Erythroblast (primary cell): ENCODE data around the gene HTR2C.
"Not testable (repeated sequence)": the region's sequence is repeated elsewhere in the genome, so short reads cannot be mapped to it uniquely, and the experiment has no call there.

Source experiments
- DNase-seq, 2 experiments: peaks; one replicate each; lab custom pipeline; 2025; lab: John Stamatoyannopoulos, UW
- GATA1 ChIP-seq: IDR thresholded peaks from 2 replicates; pipeline ENCODE4 v1.6.1; 2011; ENCODE audit warnings: low read depth, mild to moderate bottlenecking, control low read depth, low read length, moderate library complexity
- POLR2A ChIP-seq: IDR thresholded peaks from 2 replicates; pipeline ENCODE4 v1.6.1; 2011; ENCODE audit warnings: mild to moderate bottlenecking, low read length

HTR2C gene

DNA sequence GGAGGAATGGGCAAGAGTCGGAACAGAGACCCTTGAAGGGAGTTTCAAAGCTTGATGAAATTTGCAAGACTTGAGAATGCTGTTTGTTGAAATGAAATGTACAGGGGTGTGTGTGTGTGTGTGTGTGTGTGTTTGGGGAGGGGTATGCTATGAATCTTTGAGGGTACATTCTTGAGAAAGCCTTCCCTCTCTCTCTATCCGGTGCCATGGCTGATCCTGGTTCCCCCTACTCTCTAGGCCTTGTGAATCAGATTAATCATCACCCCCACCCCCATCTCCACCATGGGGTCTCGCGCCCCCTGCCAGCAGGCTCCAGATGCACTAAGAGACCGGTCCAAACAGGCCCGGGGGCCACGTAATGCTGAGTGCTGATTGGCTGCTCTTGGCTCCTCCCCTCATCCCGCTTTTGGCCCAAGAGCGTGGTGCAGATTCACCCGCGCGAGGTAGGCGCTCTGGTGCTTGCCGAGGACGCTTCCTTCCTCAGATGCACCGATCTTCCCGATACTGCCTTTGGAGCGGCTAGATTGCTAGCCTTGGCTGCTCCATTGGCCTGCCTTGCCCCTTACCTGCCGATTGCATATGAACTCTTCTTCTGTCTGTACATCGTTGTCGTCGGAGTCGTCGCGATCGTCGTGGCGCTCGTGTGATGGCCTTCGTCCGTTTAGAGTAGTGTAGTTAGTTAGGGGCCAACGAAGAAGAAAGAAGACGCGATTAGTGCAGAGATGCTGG is at the start of gene HTR2C:
HTR2C (plus strand) TSS at position 441 of the 729 bp plus-strand sequence. CDS start 142,851 bp downstream, outside the sequence.
- DNase-seq, result no peak
- TF ChIP-seq GATA1 (no peak), POLR2A (no peak)

DNA sequence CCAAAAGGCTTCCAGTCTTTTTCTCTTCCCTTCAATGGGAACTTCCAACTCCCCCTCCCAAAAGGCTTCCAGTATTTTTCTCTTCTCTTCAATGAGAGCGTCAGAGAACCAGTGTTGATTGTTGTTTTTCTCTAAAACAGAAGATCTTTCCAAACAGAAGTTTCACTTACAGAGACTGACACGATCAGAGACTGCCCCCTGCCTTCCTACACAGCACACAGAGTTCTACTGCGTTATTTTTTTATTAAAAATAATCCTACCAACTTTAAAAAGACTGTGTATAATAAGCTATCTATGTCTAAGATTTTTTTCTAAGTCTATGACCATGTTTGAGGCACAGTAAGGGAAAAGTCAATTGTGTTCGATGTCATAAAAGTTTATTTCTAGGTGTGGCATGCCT is 3.5 kb upstream of the HTR2C start:
- DNase-seq, result no peak
- TF ChIP-seq POLR2A (no peak), GATA1 (no peak)

DNA sequence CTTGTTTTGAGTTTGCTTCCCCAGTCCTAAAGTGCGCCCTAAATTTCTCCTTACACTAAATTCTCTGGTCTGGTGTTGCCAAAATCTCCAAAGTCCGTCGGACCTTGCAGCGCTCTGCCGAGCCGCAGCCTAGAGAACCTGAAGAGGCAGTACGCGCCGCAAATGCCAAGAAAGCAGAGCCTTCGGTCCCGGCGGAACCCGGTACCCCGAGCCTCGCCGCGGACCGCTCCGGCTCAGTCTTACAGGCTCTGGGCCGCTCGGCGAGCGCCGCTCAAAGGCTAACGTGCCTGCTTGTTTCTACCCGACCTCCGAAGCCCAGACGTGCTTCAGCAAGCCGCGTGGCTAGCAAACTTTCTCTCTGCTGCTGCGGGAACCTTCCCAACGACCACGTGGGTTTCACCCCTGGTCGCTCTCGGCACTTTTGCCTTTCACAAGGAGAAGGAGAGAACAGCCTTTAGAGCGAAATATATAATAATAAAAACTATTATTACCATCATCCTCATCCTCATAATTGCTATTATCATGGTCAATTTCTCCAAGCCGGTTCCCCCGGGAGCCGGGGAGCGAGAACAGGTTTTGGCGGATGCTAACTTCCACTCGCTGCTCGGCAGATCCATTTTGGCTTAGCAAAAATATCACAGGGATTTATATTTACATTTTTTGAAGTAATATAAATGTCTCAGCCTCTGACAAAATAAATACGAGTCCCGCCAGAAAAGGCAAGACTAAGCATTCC is 2.2 kb upstream of the HTR2C start:
- TF ChIP-seq GATA1 (no peak), POLR2A (no peak)
- no peak for DNase-seq

DNA sequence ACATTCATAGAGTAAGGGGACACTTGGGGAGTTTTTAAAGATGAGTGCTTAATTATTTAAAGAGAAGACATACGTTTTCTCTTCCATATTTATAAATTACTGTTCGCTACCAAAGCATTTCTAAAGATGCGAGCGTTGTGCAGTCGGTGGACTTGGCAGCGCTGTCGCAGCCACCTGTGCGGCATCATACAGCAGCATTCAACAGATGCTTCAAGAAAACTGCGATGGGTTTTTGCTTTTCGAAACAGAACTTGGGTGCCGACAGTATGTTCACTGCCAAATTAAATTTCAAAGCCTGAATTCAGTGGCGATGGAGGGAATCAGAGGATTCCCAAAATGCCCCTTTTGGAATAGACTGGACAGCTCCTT is 1.6 kb upstream of the HTR2C start:
- no peak for DNase-seq
- TF ChIP-seq GATA1 (no peak), POLR2A (no peak)

DNA sequence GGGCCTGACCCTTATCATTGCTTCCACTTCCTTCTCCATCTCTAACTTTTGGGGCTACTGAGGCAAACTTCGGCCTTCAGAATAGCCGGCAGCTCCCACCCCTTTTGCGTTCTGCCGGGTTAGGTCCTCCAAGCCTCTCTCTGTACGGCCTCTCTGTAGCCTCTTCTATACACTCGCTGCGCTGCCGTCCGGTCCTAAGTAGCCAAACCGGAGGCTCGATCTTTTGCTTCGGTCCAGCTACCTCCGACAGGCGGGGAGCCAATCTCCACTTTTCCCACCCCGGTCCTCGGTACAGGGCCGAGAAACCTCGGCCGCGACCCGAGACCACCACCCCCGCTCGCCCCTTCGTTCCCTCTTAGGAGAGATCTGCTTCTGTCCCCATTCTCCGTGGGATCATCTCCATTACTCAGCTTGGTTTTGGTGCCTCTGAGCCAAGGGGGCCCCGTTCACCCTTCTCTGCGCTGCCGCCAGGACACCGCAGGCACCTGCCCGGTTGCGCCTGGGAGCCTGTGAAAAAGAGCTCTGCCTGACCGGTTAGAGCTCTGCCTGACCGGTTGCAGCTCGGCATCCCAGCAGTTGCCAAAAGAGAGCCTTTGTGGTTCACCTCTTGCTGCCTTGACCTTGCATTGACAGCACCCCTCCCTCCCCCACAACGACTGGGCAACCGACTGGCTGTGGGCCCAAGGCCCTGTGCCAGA is 1.0 kb upstream of the HTR2C start:
- no peak for TF ChIP-seq POLR2A
- TF ChIP-seq GATA1, result no peak
- no peak for DNase-seq

DNA sequence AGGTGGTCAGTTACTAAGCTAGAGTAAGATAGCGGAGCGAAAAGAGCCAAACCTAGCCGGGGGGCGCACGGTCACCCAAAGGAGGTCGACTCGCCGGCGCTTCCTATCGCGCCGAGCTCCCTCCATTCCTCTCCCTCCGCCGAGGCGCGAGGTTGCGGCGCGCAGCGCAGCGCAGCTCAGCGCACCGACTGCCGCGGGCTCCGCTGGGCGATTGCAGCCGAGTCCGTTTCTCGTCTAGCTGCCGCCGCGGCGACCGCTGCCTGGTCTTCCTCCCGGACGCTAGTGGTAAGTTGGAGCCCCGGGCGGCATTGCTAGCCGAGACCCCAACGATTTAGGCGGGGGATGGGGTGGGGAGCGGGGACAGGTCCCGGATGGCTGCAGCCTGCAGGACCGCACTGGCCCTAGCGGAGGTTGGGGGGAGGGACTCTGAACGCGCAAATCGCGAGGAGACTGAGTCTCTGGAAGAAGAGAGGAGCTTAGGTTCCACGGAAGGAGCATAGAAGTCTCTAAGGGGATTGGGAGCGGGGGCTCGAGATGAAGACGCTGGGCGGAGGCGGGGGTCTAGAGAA is 573 bp downstream of the HTR2C start:
- no peak for DNase-seq
- TF ChIP-seq GATA1 (no peak), POLR2A (no peak)

DNA sequence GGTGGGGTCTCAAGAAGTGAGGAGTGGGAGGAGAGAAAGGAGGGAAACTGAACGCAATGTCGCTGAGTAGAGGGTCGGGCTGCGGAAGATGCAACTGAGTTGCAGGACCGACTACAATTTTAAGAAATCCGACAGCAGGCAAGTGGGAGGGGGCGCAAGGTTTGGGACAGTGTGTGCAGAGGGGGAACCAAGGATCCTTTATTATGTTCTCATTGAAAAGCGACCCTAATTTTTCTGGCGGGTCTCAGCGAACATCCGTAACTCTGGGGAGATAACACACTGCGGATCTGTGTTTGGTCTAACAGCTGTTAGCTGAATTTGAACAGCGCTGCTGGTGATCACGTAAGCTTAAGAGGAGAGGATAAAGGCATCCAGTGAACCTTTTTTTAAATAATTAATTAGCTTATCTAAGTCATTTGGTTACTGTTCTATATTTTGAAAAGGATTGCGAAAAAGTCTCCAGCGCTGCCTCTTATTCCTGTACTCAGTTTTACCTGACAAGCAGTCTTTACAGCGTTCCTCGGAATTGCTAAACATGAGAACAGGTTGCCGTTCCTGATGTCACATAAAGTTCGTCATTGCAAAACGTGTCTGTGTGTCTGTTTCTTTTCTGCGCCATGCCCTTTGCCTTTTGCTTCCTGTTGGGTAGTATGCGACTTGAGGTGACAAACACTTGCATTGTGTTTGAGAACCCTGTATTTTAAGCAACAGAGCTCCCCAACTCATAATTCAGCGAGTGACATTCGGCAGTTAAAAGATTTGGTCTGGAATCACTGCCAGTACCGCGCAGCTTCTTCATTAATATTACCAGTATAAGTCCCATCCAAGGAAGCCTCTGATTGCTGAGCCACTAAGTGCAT is 1.3 kb downstream of the HTR2C start:
- TF ChIP-seq GATA1 (no peak), POLR2A (no peak)

DNA sequence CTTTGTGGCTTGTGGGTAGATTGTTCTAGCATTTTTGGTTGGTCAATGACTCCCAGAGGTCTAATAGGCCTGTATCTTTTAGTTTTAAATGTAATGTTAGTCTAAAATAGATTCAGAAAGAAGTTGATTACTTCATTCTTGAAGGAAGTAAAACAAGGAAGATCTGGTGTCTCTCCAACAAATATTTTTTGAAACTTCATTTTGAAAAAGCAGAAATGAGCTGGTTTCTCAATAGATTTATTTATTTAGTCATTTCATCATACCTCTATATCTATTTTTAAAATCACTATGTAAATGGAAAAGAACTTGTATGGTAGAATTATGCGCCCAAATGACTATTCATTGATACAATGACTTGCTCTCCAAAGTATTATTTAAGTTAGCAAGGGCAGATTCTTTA is 7.2 kb downstream of the HTR2C start:
- no peak for DNase-seq
- no peak for TF ChIP-seq POLR2A
- no peak for TF ChIP-seq GATA1

More for the DNA sequence above, 1.3 kb downstream of the HTR2C start:
- DNase-seq, result no peak

DNA sequence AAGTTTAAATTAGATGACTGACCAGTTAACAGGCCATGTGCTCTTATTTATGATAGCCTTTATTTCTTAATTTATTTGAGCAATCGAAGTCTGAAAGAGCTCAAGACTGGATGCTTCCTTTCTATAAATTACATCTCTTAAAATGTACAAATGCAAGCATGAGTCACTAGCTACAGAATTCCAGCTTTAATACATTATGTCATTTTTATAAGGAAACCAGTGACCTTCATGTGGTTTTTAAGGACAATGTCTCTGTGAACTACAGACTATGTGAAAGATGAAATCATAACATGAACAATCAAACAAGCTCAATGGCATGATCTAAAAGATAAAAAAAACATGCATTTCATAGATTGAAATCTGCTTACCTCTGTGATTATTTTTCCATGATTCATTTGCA is 15.4 kb downstream of the HTR2C start:
- TF ChIP-seq POLR2A (no peak), GATA1 (no peak)
- no peak for DNase-seq

DNA sequence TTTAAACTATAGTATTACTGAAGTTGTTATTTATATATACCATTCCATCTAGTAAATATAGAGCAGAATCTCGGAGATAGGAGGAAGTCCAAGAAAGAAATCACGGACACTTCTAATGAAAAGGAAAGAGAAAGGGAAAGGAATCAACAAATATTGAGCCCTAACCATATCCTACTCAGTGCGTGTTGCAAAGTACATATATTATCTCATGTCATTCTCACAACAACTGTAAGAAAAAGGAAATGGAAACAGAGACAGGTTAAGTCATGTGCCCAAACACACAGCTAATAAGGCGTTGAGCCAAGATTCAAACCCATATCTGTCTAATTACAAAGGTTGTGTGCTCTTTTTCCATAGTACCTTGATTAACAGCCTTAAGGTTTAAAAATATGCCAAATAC is 16.0 kb downstream of the HTR2C start:
- no peak for DNase-seq
- TF ChIP-seq GATA1, result no peak
- TF ChIP-seq POLR2A, result no peak

DNA sequence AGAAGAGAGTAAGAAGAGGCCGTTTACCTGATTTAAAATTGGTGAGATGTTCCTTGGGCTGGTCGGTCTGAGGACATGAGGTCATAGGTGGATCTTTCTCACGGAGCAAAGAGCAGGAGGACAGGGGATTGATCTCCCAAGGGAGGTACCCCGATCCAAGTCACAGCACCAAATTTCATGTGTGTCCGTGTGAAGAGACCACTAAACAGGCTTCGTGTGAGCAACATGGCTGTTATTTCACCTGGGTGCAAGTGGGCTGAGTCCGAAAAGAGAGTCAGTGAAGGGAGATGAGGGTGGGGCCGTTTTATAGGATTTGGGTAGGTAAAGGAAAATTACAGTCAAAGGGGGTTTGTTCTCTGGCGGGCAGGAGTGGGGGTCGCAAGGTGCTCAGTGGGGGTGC is 22.7 kb downstream of the HTR2C start:
- DNase-seq, result not testable (repeated sequence)

DNA sequence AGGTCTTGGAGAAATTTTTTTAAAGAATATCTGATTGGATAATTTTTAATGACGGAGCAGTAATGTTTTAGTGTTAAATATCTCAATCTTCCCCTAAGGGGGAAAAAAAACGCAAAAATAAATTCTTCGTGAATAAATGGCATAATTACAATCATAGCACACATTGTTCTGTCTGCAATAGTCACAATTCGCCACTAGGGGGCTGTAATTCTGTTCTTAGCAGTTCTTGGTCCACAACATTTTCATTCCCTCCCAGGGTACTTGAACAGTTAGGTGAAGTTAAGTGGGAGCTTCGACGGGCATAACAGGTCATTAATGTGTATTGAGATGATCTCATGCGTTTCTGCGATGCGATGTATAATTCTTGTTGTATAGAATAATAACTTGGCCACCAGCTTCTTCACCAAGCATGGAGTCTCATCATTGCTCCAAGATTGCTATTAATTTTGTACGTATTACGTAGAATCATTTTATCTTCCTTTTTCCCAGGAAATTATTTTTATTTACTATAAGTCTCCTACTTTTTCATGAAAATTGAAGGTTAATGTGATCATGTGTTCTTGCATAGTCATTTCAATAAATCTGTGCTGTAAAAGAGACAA is 27.2 kb downstream of the HTR2C start:
- DNase-seq, result peak; percentile 6 to 38
- TF ChIP-seq POLR2A (no peak), GATA1 (no peak)

DNA sequence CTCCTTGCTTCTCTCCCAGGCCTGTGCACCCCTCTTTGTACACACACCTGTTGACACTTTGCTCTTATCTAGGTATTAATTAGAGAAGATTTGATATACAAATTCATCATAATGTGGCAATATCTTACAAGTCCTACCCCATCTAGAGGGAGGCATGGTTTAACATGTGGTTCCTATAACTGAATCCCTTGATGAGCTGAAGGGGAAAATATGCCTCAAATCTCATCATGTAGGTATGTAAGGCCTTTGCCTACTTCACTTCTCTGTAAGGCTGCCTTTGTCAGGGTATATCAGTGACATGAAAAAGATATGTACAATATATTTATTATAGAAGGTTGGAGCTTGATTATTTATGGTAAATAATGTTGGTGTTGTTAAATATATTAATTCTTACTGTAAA is 31.9 kb downstream of the HTR2C start:
- no peak for TF ChIP-seq POLR2A
- TF ChIP-seq GATA1, result no peak
- DNase-seq, result no peak
